ENCODE results near the gene FLNC.

FLNC gene

DNA sequence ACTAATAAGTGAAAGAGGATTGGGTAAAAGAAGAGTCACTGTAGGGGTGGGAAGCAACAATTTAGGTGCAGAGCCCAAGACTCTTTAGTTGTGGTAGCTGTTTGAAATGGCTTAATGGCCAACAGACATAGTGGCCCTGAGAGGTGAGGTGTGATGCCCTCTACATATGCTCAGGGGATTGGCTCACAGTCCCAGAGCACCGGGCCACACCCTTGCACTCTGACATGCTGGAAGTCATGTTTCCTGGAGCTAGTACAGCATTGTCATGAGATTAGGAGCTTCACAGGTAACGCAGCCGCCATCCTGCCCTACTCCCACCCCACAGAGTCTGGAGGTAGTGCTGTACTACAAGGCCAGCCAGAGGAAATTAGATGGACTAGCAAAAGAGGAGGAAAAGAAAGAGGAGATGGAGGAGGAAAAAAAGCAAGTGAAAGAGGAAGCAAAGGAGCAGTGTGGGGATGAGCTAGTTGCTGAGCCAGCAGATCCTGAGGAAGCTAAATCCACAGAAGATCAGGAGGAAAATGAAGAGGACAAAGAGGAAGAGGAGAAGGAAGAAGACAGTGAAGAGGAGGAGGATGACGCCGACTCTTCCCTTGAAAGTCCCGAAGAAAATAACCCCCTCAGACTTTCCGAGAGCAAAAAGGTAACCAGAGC lies 14.8 kb upstream of the FLNC start:
- H3K9me3 ChIP-seq (ENCODE audit: control insufficient read depth, low read length), result no peaks in the 10 kb centered on the region
- H3K36me3 ChIP-seq (ENCODE audit: control insufficient read depth, insufficient read depth, low read length), result no peaks in the 10 kb centered on the region
- no peaks in the 10 kb centered on the region for H3K27me3 ChIP-seq (replicated peaks; ENCODE audit: control insufficient read depth, insufficient read depth, low read length, poor library complexity, severe bottlenecking)
- no peak for DNase-seq
- no peak overlapping the region for H3K27ac ChIP-seq (ENCODE audit: insufficient read depth, low read length, poor library complexity, severe bottlenecking)
- no peak overlapping the region for H3K4me3 ChIP-seq (ENCODE audit: insufficient read depth, low read depth, low read length, poor library complexity, severe bottlenecking)
- no peaks in the 10 kb centered on the region for H3K4me1 ChIP-seq (ENCODE audit: control insufficient read depth, insufficient read depth, low read length, poor library complexity, severe bottlenecking)

DNA sequence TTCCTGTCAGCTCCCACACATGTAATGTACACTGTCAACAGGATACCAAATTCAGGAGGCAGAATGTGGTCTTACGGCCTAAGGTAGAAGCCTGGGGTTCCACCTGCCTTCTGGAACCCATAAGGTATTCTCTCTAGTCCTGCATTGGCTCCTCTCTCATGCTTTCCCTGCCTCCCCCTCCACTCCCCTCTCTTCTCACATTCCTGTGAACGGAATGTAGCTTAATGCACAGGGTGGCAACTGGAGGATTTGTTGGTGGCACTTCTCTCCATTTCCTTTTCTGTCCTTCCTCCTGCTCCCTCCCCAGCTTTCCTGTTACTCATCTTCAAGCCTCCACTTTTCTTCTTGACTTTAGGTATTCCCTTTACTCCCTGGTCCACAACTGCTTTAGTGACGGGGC lies 11.5 kb upstream of the FLNC start:
- H3K36me3 ChIP-seq (ENCODE audit: control insufficient read depth, insufficient read depth, low read length), result no peaks in the 10 kb centered on the region
- H3K4me1 ChIP-seq (ENCODE audit: control insufficient read depth, insufficient read depth, low read length, poor library complexity, severe bottlenecking), result no peaks in the 10 kb centered on the region
- no peak overlapping the region for H3K4me3 ChIP-seq (ENCODE audit: insufficient read depth, low read depth, low read length, poor library complexity, severe bottlenecking)
- no peak overlapping the region for H3K27ac ChIP-seq (ENCODE audit: insufficient read depth, low read length, poor library complexity, severe bottlenecking)
- no peaks in the 10 kb centered on the region for H3K27me3 ChIP-seq (replicated peaks; ENCODE audit: control insufficient read depth, insufficient read depth, low read length, poor library complexity, severe bottlenecking)
- no peaks in the 10 kb centered on the region for H3K9me3 ChIP-seq (ENCODE audit: control insufficient read depth, low read length)
- no peak for DNase-seq

DNA sequence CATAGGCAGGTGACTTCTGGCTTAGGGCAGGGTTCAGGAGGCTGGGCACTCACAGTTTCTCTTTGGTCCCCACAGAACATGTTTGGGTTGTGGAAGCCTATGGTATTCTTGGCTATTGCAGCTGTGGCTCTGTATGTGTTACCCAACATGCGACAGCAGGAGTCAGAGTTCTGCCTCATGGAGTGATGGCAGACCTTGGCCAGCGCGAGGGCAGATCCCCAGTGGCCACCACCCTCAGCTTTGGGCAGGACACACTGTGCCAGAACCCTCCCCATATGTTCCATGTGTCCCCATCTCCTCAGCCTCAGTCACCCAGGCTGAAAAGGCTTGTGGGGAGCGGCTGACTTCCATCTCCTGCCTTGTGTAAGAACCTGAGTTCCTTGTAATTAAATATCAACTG lies 8.5 kb upstream of the FLNC start:
- Histone ChIP-seq H3K27ac (ENCODE audit: insufficient read depth, low read length, poor library complexity, severe bottlenecking) (no peak overlapping the region), H3K4me3 (ENCODE audit: insufficient read depth, low read depth, low read length, poor library complexity, severe bottlenecking) (no peak overlapping the region), H3K36me3 (ENCODE audit: control insufficient read depth, insufficient read depth, low read length) (no peaks in the 10 kb centered on the region), H3K4me1 (ENCODE audit: control insufficient read depth, insufficient read depth, low read length, poor library complexity, severe bottlenecking) (no peaks in the 10 kb centered on the region), H3K9me3 (ENCODE audit: control insufficient read depth, low read length) (no peaks in the 10 kb centered on the region), H3K27me3 (replicated peaks; ENCODE audit: control insufficient read depth, insufficient read depth, low read length, poor library complexity, severe bottlenecking) (no peaks in the 10 kb centered on the region)
- no peak for DNase-seq

DNA sequence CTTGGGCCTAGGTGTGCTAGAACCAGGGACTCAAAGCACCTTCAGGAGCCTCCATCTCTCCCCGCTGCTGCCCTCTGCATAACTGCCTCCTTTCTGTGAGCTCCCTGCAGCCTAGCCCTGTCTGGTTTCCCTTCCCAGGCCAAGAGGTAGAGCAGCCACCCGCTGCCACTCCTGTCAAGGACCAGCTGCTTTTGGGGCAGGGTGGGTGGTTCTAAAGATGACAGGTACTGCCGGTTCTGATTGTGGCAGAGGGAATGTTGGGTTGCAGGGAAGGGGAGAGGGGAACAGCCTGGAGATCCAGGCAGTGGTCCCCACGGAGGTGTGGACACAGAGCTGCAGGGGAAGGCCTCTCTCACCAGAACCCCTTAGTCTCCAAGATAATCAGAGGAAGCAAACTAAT lies 3.7 kb upstream of the FLNC start:
- no peaks in the 10 kb centered on the region for H3K36me3 ChIP-seq (ENCODE audit: control insufficient read depth, insufficient read depth, low read length)
- no peak overlapping the region for H3K27ac ChIP-seq (ENCODE audit: insufficient read depth, low read length, poor library complexity, severe bottlenecking)
- no peak overlapping the region for H3K4me3 ChIP-seq (ENCODE audit: insufficient read depth, low read depth, low read length, poor library complexity, severe bottlenecking)
- peaks cover 25% of the 10 kb centered on the region for H3K27me3 ChIP-seq (replicated peaks; ENCODE audit: control insufficient read depth, insufficient read depth, low read length, poor library complexity, severe bottlenecking)
- H3K9me3 ChIP-seq (ENCODE audit: control insufficient read depth, low read length), result no peaks in the 10 kb centered on the region
- no peak for DNase-seq
- H3K4me1 ChIP-seq (ENCODE audit: control insufficient read depth, insufficient read depth, low read length, poor library complexity, severe bottlenecking), result peaks cover 19% of the 10 kb centered on the region

DNA sequence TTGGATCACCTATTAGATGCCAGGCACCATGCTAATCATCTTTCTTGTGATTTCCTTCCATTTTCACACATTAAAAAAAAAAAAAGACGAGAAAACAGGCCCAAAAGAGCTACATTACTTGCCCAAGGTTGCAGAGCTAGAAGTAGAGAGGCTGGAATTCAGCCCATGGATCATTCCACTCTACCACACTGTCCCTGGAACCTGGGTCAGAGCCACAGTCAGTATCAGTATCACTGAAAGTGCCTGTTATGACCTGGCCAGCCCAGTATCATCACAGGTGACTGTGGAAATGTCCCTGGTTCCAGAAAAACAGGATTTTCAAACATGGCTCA lies 3.3 kb upstream of the FLNC start:
- Histone ChIP-seq H3K9me3 (ENCODE audit: control insufficient read depth, low read length) (no peaks in the 10 kb centered on the region), H3K4me3 (ENCODE audit: insufficient read depth, low read depth, low read length, poor library complexity, severe bottlenecking) (no peak overlapping the region), H3K27me3 (replicated peaks; ENCODE audit: control insufficient read depth, insufficient read depth, low read length, poor library complexity, severe bottlenecking) (peaks cover 29% of the 10 kb centered on the region), H3K4me1 (ENCODE audit: control insufficient read depth, insufficient read depth, low read length, poor library complexity, severe bottlenecking) (peaks cover 19% of the 10 kb centered on the region), H3K27ac (ENCODE audit: insufficient read depth, low read length, poor library complexity, severe bottlenecking) (no peak overlapping the region), H3K36me3 (ENCODE audit: control insufficient read depth, insufficient read depth, low read length) (no peaks in the 10 kb centered on the region)
- DNase-seq, result no peak

DNA sequence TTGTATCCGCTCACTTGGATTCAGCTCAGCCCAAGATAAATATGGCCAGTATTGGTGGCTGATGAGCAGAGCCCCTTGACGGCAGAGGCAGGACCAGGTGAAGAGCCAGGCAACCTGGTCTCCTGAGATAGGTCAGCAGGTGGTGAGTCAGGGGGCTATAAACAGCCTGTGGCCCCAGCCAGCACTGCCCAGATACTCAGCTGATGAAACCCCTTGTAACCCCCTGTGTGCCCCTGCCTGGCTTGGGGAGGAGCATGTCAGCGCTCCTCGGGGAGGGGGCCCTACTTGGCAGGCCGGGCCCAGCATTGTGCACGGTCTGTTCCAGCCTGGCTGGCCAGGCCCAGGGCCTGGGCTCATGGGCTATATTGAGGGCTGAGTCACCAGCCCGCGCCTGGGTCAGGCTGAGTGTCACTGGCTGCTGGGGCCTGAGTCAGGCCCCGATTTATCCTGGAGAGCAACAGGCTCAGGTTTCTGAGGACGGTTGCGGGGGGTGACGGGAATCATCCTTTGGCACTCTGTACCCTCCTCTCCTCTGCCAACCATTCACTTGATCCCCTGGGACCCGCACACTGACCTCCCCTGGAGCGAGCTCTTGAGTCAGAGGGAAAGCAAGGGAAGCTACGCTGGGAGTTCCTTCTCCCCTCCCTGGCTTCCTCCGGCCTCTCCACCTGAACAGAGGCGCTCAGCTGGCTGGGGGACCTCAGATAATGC lies 2.8 kb upstream of the FLNC start:
- H3K4me1 ChIP-seq (ENCODE audit: control insufficient read depth, insufficient read depth, low read length, poor library complexity, severe bottlenecking), result peaks cover 19% of the 10 kb centered on the region
- H3K27ac ChIP-seq (ENCODE audit: insufficient read depth, low read length, poor library complexity, severe bottlenecking), result no peak overlapping the region
- no peaks in the 10 kb centered on the region for H3K36me3 ChIP-seq (ENCODE audit: control insufficient read depth, insufficient read depth, low read length)
- no peaks in the 10 kb centered on the region for H3K9me3 ChIP-seq (ENCODE audit: control insufficient read depth, low read length)
- H3K4me3 ChIP-seq (ENCODE audit: insufficient read depth, low read depth, low read length, poor library complexity, severe bottlenecking), result no peak overlapping the region
- DNase-seq, result no peak
- H3K27me3 ChIP-seq (replicated peaks; ENCODE audit: control insufficient read depth, insufficient read depth, low read length, poor library complexity, severe bottlenecking), result peaks cover 30% of the 10 kb centered on the region

DNA sequence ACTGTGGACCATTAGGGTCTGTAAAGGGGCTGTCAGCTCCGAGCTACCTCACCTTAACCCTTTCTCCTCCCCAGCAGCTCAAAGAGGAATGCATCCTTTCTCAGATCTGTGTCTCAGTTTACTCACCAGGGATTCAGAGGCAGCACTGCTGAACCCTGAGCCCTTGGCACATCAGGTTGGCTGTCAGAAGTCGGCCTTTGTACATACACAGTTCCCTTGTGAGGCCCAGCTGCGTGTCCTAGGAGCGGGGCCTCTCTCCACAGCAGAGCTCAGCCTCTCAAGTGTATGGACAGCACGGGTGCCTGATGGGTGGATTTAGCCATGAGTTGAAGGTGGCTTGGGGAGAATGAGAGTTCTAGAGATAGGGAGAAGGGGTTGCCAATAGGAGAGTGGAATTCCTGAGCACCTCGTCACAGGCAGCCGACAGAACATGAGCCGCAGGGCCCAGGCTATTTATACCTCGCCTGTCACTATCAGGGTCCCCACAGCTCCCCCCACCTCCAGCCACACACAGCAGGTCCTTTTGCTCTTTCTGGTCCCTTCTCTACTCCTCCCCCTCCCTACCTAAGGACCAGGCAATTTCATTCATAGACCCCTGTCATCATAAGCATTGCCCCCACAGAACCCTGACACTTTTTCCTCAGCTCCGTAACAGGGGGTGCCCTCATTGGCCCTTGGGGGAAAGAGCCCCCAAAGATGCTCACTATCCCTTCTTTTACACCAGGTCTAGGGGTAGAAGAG lies 2.1 kb upstream of the FLNC start:
- Histone ChIP-seq H3K36me3 (ENCODE audit: control insufficient read depth, insufficient read depth, low read length) (no peaks in the 10 kb centered on the region), H3K4me3 (ENCODE audit: insufficient read depth, low read depth, low read length, poor library complexity, severe bottlenecking) (no peak overlapping the region), H3K27me3 (replicated peaks; ENCODE audit: control insufficient read depth, insufficient read depth, low read length, poor library complexity, severe bottlenecking) (peaks cover 30% of the 10 kb centered on the region), H3K27ac (ENCODE audit: insufficient read depth, low read length, poor library complexity, severe bottlenecking) (no peak overlapping the region), H3K9me3 (ENCODE audit: control insufficient read depth, low read length) (no peaks in the 10 kb centered on the region), H3K4me1 (ENCODE audit: control insufficient read depth, insufficient read depth, low read length, poor library complexity, severe bottlenecking) (peaks cover 19% of the 10 kb centered on the region)
- DNase-seq, result no peak

DNA sequence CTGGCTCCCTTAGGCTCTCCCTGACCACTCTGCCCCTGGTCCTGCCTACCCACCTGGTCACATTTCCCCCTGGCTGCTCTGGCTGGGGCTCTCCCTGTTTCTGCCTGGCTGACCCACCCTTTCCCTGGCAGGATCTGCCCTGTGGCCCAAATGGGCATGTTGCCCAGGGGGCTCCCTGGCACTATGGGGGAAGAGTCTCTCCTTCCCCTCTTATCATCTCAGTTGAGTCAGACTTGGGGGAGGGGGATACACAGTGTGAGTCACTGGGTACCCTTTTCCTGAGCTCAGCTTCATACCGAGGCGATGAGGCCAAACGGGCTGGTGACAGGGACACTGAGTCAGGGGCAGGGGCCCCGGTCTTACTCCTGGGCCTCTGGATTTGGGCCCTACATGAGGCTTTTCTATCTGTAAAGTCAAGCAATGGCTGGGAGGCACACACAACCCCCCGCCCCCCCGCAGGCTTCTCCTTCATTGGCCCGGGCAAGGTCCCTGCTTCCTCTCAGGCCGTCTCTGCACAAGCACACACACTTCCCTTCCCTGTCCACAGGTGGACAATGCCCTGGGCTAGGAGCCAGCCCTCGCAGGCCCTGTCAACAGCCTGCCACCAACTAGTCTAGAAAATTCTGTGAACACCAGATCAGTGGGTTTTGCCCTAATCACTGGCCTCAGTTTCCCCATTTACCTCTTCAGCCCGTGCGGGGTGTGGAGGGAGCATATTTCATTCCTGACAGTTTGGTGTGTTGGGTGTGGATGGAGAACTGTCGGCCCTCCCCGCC lies 627 bp upstream of the FLNC start:
- peaks cover 30% of the 10 kb centered on the region for H3K27me3 ChIP-seq (replicated peaks; ENCODE audit: control insufficient read depth, insufficient read depth, low read length, poor library complexity, severe bottlenecking)
- peaks cover 19% of the 10 kb centered on the region for H3K4me1 ChIP-seq (ENCODE audit: control insufficient read depth, insufficient read depth, low read length, poor library complexity, severe bottlenecking)

DNA sequence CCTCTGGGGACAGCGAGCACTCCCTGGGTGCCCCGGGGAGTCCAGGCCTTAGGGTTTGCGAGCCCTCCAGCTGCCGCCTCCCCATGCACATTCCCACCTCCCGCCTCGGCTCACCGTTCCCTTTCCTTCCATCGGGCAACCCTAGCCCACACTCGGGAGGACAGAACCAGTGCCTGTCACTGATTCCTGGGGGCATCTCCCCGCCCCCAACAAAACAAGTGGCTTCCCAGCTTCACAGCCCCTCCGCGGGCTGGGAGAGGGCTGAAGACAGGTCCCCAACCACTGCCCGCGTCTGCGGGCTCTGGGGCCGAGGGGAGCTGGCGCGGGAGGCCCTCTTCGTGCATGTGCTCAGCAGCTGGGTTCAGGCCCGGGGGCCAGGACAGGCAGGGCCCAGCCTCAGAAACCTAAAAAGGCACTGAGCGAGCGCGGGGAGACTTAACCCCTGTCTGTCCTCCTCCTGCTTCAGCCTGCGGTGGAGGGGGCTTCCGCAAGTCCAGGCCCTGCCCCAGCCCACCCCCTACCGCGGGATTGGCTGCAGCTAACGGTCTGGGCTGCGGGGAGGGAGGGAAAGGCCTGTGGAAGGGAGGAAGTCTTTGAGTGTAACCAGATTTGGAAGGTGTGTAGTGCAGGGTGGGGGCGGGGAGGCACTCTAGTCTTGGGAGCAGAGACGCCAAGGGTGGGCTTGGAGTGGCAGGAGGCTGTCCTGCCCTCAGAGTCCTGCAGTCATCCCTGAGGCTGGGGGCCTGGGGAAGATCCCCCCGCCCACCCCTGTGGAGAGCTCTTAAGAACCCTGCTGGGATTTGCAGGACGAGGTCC lies 1.2 kb downstream of the FLNC start:
- Histone ChIP-seq H3K36me3 (ENCODE audit: control insufficient read depth, insufficient read depth, low read length) (no peaks in the 10 kb centered on the region), H3K4me3 (ENCODE audit: insufficient read depth, low read depth, low read length, poor library complexity, severe bottlenecking) (no peak overlapping the region), H3K27ac (ENCODE audit: insufficient read depth, low read length, poor library complexity, severe bottlenecking) (no peak overlapping the region), H3K27me3 (replicated peaks; ENCODE audit: control insufficient read depth, insufficient read depth, low read length, poor library complexity, severe bottlenecking) (peaks cover 30% of the 10 kb centered on the region), H3K4me1 (ENCODE audit: control insufficient read depth, insufficient read depth, low read length, poor library complexity, severe bottlenecking) (peaks cover 19% of the 10 kb centered on the region), H3K9me3 (ENCODE audit: control insufficient read depth, low read length) (no peaks in the 10 kb centered on the region)
- no peak for DNase-seq

More for the DNA sequence above, 627 bp upstream of the FLNC start:
- DNase-seq, result no peak
- no peak overlapping the region for H3K27ac ChIP-seq (ENCODE audit: insufficient read depth, low read length, poor library complexity, severe bottlenecking)
- H3K4me3 ChIP-seq (ENCODE audit: insufficient read depth, low read depth, low read length, poor library complexity, severe bottlenecking), result peak overlapping the region; percentile 37
- no peaks in the 10 kb centered on the region for H3K9me3 ChIP-seq (ENCODE audit: control insufficient read depth, low read length)
- no peaks in the 10 kb centered on the region for H3K36me3 ChIP-seq (ENCODE audit: control insufficient read depth, insufficient read depth, low read length)

Measured in effector memory CD4-positive, alpha-beta T cell (primary cell).